Suprapubic skin (tissue), 4 donors: ENCODE measurements around the gene TMF1. TPM values are rescaled to one million over a fixed set of nuclear protein-coding genes. Genes with fewer than 3 reads are reported as not detected.
A peak's percentile ranks its signal among the peaks of the same experiment; 100 is the strongest.

Experiments used
- DNase-seq, 2 donors: peaks; one replicate each; pipeline ENCODE4 v3.0.0-alpha.2; 2019; ENCODE audit warnings: low spot score in 2 of 2
- H3K27ac ChIP-seq: fragments of 200-600 bp; sonication (generic); one replicate; pipeline ENCODE4 v1.5.1; 2019
- H3K27me3 ChIP-seq: fragments of 200-600 bp; sonication (generic); one replicate; pipeline ENCODE4 v1.5.1; 2019
- H3K36me3 ChIP-seq: fragments of 200-600 bp; sonication (generic); one replicate; pipeline ENCODE4 v1.5.1; 2019
- H3K4me1 ChIP-seq: fragments of 200-600 bp; sonication (generic); one replicate; pipeline ENCODE4 v1.5.1; 2019
- H3K4me3 ChIP-seq: fragments of 200-600 bp; sonication (generic); one replicate; pipeline ENCODE4 v1.5.1; 2019; ENCODE audit warnings: mild to moderate bottlenecking
- H3K9me3 ChIP-seq: fragments of 200-600 bp; sonication (generic); one replicate; pipeline ENCODE4 v1.5.1; 2019
- EP300 ChIP-seq: sonication (generic); formaldehyde crosslinking; IDR thresholded peaks from one replicate; pipeline ENCODE4 v1.6.1; 2017; ENCODE audit warnings: antibody characterized with exemption
- POLR2A ChIP-seq, 2 donors: fragments of 450-650 bp; IDR thresholded peaks; one replicate each; pipeline ENCODE4 v1.6.1; 2017; ENCODE audit warnings: antibody characterized with exemption in 2 of 2, mild to moderate bottlenecking in 2 of 2, moderate library complexity in 2 of 2
- POLR2AphosphoS5 ChIP-seq, 3 donors: sonication (generic); formaldehyde crosslinking; IDR thresholded peaks; one replicate each; pipeline ENCODE4 v1.6.1; 2017; ENCODE audit warnings: antibody characterized with exemption in 3 of 3
- WGBS: methylation state at CpG from one replicate; pipeline ENCODE4 v1.1.5; 2018; 5-methylcytosine and 5-hydroxymethylcytosine counted together
- total RNA-seq, 4 donors: library from RNA; depleted of rRNA; stranded (reverse); fragments of >200 nt; gene quantifications; one replicate each; pipeline ENCODE4 v1.1.0, GENCODE V29; 2016
- TF ChIP-seq, protein P1 (sequence below), 2 donors: fragments of 200-600 bp in 1 of 2; fragments of 450-650 bp in 1 of 2; sonication (generic) in 1 of 2; IDR thresholded peaks; one replicate each; pipeline ENCODE4 v1.5.1; 2016 to 2019; ENCODE audit warnings: antibody characterized with exemption in 2 of 2, mild to moderate bottlenecking in 1 of 2, moderate library complexity in 1 of 2

The TMF1 gene
- total RNA-seq, 4 donors from 2014 or later = 19.2 to 46.3 (median 27.8) TPM

DNA sequence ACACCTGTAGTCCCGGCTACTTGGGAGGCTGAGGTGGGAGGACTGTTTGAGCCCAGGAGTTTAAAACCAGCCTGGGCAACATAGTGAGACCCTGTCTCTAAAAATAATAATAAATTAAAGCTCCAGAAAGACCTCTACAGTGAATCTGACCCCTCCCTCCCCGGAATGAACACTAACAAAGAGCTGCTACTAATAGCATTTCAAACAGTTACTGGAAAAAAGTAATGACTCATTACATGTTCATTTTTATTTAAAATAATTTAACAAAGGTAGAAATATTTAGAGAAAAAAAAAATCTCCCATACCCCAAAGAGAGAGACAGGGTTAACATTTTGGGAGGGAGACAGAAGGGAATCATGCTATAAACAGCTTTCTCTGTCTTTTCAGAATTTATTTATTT is 30.2 kb upstream of the TMF1 start:
- Histone ChIP-seq H3K27me3 (no peaks in the 10 kb centered on the region), H3K4me3 (no peak overlapping the region), H3K4me1 (peaks cover 76% of the 10 kb centered on the region), H3K9me3 (no peaks in the 10 kb centered on the region), H3K27ac (peak overlapping the region; percentile 39), H3K36me3 (no peaks in the 10 kb centered on the region)
- no peak for DNase-seq
- 44% methylated on average over 2 of the region's 2 CpGs for WGBS
- TF ChIP-seq EP300 = no peak

DNA sequence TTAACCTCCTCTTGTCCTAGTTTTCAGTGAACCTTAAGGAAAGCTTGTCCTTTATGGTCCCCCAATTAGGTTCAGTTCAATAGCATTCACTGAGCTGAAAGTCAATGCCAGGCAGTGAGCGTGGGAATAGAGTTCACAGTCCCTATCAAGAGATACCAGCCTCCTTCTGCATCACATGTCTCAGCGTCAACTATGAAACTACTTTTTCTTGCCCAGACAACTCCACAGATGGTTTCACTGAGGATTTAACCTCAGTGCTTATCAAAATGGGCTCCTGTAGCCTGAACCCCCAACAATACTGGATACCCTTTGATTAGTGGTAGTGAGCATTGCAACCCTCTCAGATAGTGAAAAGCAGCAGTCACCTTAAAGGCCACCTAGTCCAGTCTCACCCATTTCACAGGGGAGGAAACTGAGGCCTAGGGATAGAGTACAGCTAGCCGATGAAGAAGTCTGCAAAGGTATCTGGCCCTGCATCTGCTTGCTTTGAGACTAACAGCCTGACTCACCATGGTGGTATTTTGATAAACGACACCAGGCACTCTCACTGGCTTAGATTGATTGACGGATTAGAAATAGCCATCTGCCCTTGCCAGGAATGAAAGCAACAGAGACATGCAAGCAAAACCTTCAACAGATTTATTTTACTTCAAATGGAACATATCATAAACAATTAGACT is 29.6 kb upstream of the TMF1 start:
- no peak for TF ChIP-seq POLR2AphosphoS5 (IDR thresholded peaks at IDR 0.05)
- no peak for TF ChIP-seq EP300
- TF ChIP-seq, protein P1, sequence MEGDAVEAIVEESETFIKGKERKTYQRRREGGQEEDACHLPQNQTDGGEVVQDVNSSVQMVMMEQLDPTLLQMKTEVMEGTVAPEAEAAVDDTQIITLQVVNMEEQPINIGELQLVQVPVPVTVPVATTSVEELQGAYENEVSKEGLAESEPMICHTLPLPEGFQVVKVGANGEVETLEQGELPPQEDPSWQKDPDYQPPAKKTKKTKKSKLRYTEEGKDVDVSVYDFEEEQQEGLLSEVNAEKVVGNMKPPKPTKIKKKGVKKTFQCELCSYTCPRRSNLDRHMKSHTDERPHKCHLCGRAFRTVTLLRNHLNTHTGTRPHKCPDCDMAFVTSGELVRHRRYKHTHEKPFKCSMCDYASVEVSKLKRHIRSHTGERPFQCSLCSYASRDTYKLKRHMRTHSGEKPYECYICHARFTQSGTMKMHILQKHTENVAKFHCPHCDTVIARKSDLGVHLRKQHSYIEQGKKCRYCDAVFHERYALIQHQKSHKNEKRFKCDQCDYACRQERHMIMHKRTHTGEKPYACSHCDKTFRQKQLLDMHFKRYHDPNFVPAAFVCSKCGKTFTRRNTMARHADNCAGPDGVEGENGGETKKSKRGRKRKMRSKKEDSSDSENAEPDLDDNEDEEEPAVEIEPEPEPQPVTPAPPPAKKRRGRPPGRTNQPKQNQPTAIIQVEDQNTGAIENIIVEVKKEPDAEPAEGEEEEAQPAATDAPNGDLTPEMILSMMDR (IDR thresholded peaks at IDR 0.05) = no peak
- TF ChIP-seq POLR2A (IDR thresholded peaks at IDR 0.05) = no peak
- DNase-seq = no peak
- Histone ChIP-seq H3K36me3 (no peaks in the 10 kb centered on the region), H3K4me1 (peaks cover 74% of the 10 kb centered on the region), H3K9me3 (no peaks in the 10 kb centered on the region), H3K27ac (peak overlapping the region; percentile 39), H3K4me3 (no peak overlapping the region), H3K27me3 (no peaks in the 10 kb centered on the region)
- 51% methylated on average over 5 of the region's 5 CpGs for WGBS

DNA sequence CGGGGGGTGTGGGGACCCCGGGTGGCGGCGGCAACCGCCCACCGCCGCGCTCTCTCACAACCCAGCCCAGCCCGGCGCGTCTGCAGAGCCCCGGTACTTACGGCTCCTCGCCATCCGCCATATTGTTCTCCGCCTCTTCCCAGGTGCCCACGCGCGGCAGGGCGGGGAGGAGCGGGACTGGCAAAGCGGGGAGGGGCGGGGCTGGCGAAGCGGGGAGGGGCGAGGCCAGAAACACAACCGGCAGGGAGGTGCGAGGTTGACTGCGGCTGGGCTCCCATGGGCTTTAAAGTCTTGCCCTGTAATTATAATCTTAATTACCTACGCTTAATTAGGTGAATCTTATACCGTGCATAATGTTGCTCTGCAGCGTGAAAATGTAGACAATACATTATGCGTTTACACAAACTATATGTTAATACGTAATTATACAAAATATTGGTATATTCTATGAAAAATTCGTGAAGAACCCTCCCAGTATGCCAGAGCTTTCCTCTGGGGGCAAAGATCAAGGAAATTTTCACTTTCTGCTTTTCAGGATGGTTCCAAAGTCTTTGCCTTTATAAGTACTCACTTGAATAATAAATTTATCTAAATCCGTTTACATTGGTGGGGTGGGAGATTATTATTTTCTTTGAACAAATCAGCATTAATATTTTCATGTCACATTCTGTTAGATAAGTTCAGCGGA is 28.2 kb upstream of the TMF1 start, which contains the start of gene UBA3:
TSS of gene UBA3 (minus strand) at position 133 of the 688 bp plus-strand sequence. CDS start at position 121, 12 bp downstream.
- TF ChIP-seq POLR2A (IDR thresholded peaks at IDR 0.05) = peak in 1 of 2 donors; percentile 25
- TF ChIP-seq, protein P1 (IDR thresholded peaks at IDR 0.05) = no peak
- TF ChIP-seq POLR2AphosphoS5 (IDR thresholded peaks at IDR 0.05) = peak in 1 of 3 donors; percentile 73
- no peak for TF ChIP-seq EP300
- Histone ChIP-seq H3K9me3 (no peaks in the 10 kb centered on the region), H3K36me3 (no peaks in the 10 kb centered on the region), H3K27me3 (no peaks in the 10 kb centered on the region), H3K4me3 (peak within 1 kb of the TSS; percentile 80), H3K27ac (peak within 1 kb of the TSS; percentile 87), H3K4me1 (peaks cover 67% of the 10 kb centered on the region)
- peak; percentile 95 to 96 for DNase-seq
- WGBS = 4% methylated on average over 36 of the region's 37 CpGs

DNA sequence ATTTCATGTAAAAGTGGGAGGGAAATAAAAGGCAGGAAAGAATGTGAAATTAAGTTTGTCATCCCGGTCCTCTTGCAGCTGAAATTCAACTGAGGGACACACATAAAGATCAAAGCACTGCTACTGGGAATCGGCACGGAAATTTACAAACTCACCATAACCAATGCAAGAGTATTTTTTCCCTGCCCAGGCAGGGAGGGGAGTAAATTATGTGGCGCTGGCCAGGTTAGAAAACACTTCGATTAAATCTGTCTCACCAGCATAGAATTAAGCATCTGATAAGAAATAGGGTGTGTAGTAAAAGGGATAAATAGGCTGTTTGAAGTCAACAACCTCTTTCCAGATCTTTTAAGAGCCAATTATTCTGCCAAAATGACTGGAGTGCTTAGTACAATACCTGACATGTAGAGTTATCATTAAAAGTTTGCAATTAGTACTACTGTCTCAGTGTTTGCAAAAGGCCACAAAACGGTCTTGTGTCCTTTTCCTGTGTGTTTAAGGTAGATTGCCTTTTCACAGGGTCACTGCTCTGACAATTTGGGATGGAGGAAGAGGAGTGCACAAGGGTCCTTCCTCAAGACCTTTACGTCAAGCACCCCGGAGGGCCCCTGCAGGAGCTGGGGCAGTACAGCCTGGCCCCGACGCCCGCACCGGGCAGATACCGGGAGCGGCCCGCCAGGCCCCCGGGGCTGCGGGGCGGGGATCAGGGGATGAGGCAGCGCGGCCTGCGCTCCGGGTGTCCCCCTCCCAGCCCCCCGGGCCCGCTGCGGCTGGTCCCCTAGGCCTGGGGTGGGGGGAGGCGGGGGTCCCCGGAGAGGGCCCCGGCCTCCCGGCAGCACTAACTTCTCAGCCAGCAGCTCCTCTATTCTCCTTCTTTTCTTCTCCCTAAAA is 27.4 kb upstream of the TMF1 start:
- Histone ChIP-seq H3K27ac (peak overlapping the region; percentile 87), H3K36me3 (peaks cover 6% of the 10 kb centered on the region), H3K9me3 (no peaks in the 10 kb centered on the region), H3K4me3 (peak overlapping the region; percentile 80), H3K27me3 (no peaks in the 10 kb centered on the region), H3K4me1 (peaks cover 66% of the 10 kb centered on the region)
- no peak for DNase-seq
- no peak for TF ChIP-seq POLR2AphosphoS5 (IDR thresholded peaks at IDR 0.05)
- TF ChIP-seq, protein P1 (IDR thresholded peaks at IDR 0.05) = no peak
- no peak for TF ChIP-seq POLR2A (IDR thresholded peaks at IDR 0.05)
- no peak for TF ChIP-seq EP300
- WGBS = 3% methylated on average over 11 of the region's 29 CpGs

DNA sequence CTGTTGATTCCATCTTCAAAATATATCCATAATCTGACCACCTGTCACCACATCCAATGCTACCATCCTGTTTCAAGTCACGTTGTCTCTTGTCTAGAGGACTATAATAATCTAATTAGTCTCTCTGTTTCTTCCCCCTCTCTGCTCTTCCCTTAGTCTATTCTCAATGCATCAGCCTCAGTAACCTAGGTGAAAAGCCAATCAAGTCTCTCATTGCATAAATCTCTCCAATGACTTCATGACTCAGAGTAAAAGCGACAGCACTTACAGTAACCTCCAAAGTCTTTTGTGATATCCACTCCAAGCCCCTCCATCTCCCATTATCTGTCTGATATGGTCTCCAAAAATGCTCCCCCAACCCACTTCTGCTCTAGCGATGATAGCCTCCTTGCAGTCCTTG is 20.8 kb upstream of the TMF1 start:
- Histone ChIP-seq H3K27ac (no peak overlapping the region), H3K36me3 (peaks cover 28% of the 10 kb centered on the region), H3K4me3 (no peak overlapping the region), H3K27me3 (no peaks in the 10 kb centered on the region), H3K4me1 (peaks cover 7% of the 10 kb centered on the region), H3K9me3 (no peaks in the 10 kb centered on the region)
- TF ChIP-seq, protein P1 (IDR thresholded peaks at IDR 0.05) = no peak
- TF ChIP-seq POLR2A (IDR thresholded peaks at IDR 0.05) (no peak), EP300 (no peak), POLR2AphosphoS5 (IDR thresholded peaks at IDR 0.05) (no peak)
- no peak for DNase-seq
- WGBS = 96% methylated on average over 3 of the region's 3 CpGs
